OCI-LY7 (cell line): ENCODE data around the gene ARMH1. TPM values are rescaled to one million over a fixed set of nuclear protein-coding genes. Genes with fewer than 3 reads are reported as not detected.
"Not testable (repeated sequence)": the region's sequence is repeated elsewhere in the genome, so short reads cannot be mapped to it uniquely, and the experiment has no call there.

ENCODE experiments used
- BruUV-seq: library from RNA; stranded (reverse); fragments of 400-500 nt; replicated peaks from 2 replicates; lab custom pipeline; 2021; lab: Mats Ljungman, UMichigan
- CTCF ChIA-PET: fragments of 300-600 bp; sonication (Branson Sonifier 250); formaldehyde crosslinking; loops from one replicate; lab custom pipeline; 2022; ENCODE audit warnings: antibody characterized with exemption; ENCODE audit not compliant: unreplicated experiment; lab: Charles Lee
- POLR2A ChIA-PET: fragments of 300-600 bp; sonication (Branson Sonifier 250); formaldehyde crosslinking; loops from one replicate; lab custom pipeline; 2022; ENCODE audit warnings: antibody characterized with exemption; lab: Charles Lee
- DNase-seq: peaks from one replicate; pipeline ENCODE4 v3.0.0-alpha.2; 2015; ENCODE audit warnings: low spot score
- H2AFZ ChIP-seq: fragments of 200-600 bp; sonication (generic), shearing (Covaris generic); 2 replicates; pipeline ENCODE4 v1.6.1; 2014; ENCODE audit warnings: mild to moderate bottlenecking, antibody characterized with exemption, low read length, moderate library complexity
- H3K27ac ChIP-seq: fragments of 200-600 bp; sonication (generic); 2 replicates; pipeline ENCODE4 v1.5.1; 2014; ENCODE audit warnings: mixed run types, low read depth, mild to moderate bottlenecking, moderate library complexity, low read length, inconsistent platforms; ENCODE audit not compliant: poor library complexity, severe bottlenecking
- H3K36me3 ChIP-seq: fragments of 200-600 bp; sonication (generic); 2 replicates; pipeline ENCODE4 v1.6.1; 2014; ENCODE audit warnings: mild to moderate bottlenecking, antibody characterized with exemption, low read length, moderate library complexity, mixed read lengths; ENCODE audit not compliant: insufficient read depth
- H3K4me1 ChIP-seq: fragments of 200-600 bp; sonication (generic); 2 replicates; pipeline ENCODE4 v1.5.1; 2014; ENCODE audit warnings: mild to moderate bottlenecking, low read length; ENCODE audit not compliant: insufficient read depth, poor library complexity, severe bottlenecking
- H3K4me2 ChIP-seq: fragments of 200-600 bp; sonication (generic); 2 replicates; pipeline ENCODE4 v1.6.1; 2014; ENCODE audit warnings: mild to moderate bottlenecking, low read length
- H3K4me3 ChIP-seq: fragments of 200-600 bp; sonication (generic); 2 replicates; pipeline ENCODE4 v1.5.1; 2014; ENCODE audit warnings: mild to moderate bottlenecking, low read depth, low read length; ENCODE audit not compliant: poor library complexity, severe bottlenecking
- H3K79me2 ChIP-seq: fragments of 200-600 bp; sonication (generic); 2 replicates; pipeline ENCODE4 v1.6.1; 2016; ENCODE audit warnings: low read depth, mild to moderate bottlenecking, low read length, moderate library complexity, mixed read lengths; ENCODE audit not compliant: insufficient read depth
- H3K9me2 ChIP-seq: fragments of 200-600 bp; sonication (generic); 2 replicates; pipeline ENCODE4 v1.6.1; 2016; ENCODE audit warnings: mild to moderate bottlenecking, low read length, mixed read lengths; ENCODE audit not compliant: insufficient read depth
- H3K9me3 ChIP-seq: fragments of 200-600 bp; sonication (generic); 2 replicates; pipeline ENCODE4 v1.6.1; 2014; ENCODE audit warnings: mild to moderate bottlenecking, mixed run types, low read length, mixed read lengths
- H4K20me1 ChIP-seq: fragments of 200-600 bp; sonication (generic); 2 replicates; pipeline ENCODE4 v1.6.1; 2014; ENCODE audit warnings: mild to moderate bottlenecking, antibody characterized with exemption, low read length, moderate library complexity, mixed read lengths; ENCODE audit not compliant: insufficient read depth
- EZH2phosphoT487 ChIP-seq: fragments of 200-600 bp; sonication (generic); IDR thresholded peaks from 2 replicates; pipeline ENCODE4 v1.6.1; 2018; ENCODE audit warnings: low read depth, borderline replicate concordance, mild to moderate bottlenecking, mixed run types, antibody characterized with exemption, low read length, moderate library complexity, mixed read lengths
- intact Hi-C: fragments of 100-400 bp; cut with micrococcal nuclease; formaldehyde crosslinking; loops from one replicate; pipeline ENCODE4 v1.10.0; 2022; ENCODE audit not compliant: unreplicated experiment
- total RNA-seq, 2 experiments: library from RNA; depleted of rRNA in 1 of 2; stranded (reverse); fragments of >200 nt in 1 of 2; shearing (Covaris generic) in 1 of 2; gene quantifications; 2 replicates each; pipeline ENCODE4 v1.2.3, GENCODE V29; 2014 to 2022
- TF ChIP-seq, protein P1 (sequence below): fragments of 200-600 bp; sonication (generic); conservative IDR thresholded peaks from 2 replicates; pipeline ENCODE4 v1.5.1; 2014; ENCODE audit warnings: mild to moderate bottlenecking, antibody characterized with exemption, low read length, moderate library complexity, mixed read lengths

Gene ARMH1
- total RNA-seq, 2 experiments from 2014 or later = 7.8 to 8.9 TPM

DNA sequence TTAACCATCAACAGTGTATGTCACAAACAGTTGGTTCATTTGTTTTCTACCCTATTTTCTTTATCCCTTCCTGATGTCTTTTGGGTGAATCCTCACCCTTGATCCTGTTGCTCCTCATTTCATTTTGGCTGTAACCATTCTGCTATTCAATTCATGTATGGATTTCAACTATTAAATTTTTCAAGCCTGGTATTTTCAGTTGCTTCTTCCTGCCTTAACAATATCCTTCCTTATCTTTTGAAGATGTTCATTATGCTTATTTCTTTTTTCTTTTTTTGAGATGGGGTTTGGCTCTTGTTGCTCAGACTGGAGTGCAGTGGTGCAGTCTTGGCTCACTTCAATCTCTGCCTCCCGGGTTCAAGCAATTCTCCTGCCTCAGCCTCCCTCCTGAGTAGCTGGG, 59.3 kb downstream of the ARMH1 start:
- DNase-seq = no peak
- POLR2A ChIA-PET = interaction anchor here (1.2 to 9.1 kb wide), 7 partner anchors 12 to 85 kb away, joined by 3 to 147 read pairs (median 33); partner anchors contain the start of gene RPS8
- CTCF ChIA-PET = no interaction called here
- no peaks in the 10 kb centered on the region for H3K9me3 ChIP-seq
- peaks cover 45% of the 10 kb centered on the region for H3K4me1 ChIP-seq
- no peaks in the 10 kb centered on the region for H4K20me1 ChIP-seq
- intact Hi-C loops = loop anchor here (10.0 kb wide), 1 partner anchor 761 kb away; the partner anchor contains the start of gene TESK2
- BruUV-seq = no TSS peak
- no peak overlapping the region for H3K4me3 ChIP-seq
- TF ChIP-seq, protein P1, sequence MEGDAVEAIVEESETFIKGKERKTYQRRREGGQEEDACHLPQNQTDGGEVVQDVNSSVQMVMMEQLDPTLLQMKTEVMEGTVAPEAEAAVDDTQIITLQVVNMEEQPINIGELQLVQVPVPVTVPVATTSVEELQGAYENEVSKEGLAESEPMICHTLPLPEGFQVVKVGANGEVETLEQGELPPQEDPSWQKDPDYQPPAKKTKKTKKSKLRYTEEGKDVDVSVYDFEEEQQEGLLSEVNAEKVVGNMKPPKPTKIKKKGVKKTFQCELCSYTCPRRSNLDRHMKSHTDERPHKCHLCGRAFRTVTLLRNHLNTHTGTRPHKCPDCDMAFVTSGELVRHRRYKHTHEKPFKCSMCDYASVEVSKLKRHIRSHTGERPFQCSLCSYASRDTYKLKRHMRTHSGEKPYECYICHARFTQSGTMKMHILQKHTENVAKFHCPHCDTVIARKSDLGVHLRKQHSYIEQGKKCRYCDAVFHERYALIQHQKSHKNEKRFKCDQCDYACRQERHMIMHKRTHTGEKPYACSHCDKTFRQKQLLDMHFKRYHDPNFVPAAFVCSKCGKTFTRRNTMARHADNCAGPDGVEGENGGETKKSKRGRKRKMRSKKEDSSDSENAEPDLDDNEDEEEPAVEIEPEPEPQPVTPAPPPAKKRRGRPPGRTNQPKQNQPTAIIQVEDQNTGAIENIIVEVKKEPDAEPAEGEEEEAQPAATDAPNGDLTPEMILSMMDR = no peak
- TF ChIP-seq EZH2phosphoT487 = no peak
- no peak overlapping the region for H3K27ac ChIP-seq
- H3K4me2 ChIP-seq = no peak overlapping the region
- no peaks in the 10 kb centered on the region for H3K9me2 ChIP-seq
- H3K79me2 ChIP-seq = no peaks in the 10 kb centered on the region
- H3K36me3 ChIP-seq = no peaks in the 10 kb centered on the region
- peak overlapping the region; percentile 81 for H2AFZ ChIP-seq

DNA sequence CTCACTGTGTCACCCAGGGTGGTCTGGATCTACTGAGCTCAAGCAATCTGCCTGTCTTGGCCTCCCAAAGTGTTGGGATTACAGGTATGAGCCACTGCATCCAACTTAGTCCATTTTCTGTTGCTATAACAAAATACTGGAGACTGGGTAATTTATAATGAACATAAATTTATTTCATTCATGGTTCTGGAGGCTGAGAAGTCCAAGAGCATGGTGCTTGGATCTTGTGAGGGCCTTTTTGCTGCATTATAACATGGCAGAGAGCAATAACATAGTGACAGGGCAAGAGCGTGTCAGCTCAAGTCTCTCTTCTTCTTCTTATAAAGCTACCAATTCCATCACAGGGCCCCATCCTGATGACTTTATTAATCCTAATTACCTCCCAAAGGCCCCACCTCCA, 61.5 kb downstream of the ARMH1 start:
- POLR2A ChIA-PET = interaction anchor here (0.7 to 2.0 kb wide), 3 partner anchors 14 to 283 kb away, joined by 3 to 11 read pairs (median 3); no protein-coding TSS in a partner anchor
- H3K4me2 ChIP-seq = no peak overlapping the region
- H3K79me2 ChIP-seq = peaks cover 13% of the 10 kb centered on the region
- H4K20me1 ChIP-seq = 0 out of 2 replicates have a peak, but pooled peaks cover 5% of the 10 kb centered on the region
- H3K9me2 ChIP-seq = no peaks in the 10 kb centered on the region
- H3K36me3 ChIP-seq = peaks cover 11% of the 10 kb centered on the region
- no peaks in the 10 kb centered on the region for H3K9me3 ChIP-seq
- intact Hi-C loops = loop anchor here (10.0 kb wide), 1 partner anchor 759 kb away; the partner anchor contains the start of gene TESK2
- H3K27ac ChIP-seq = no peak overlapping the region
- BruUV-seq = no TSS peak
- CTCF ChIA-PET = no interaction called here
- no peak overlapping the region for H3K4me3 ChIP-seq
- peaks cover 37% of the 10 kb centered on the region for H3K4me1 ChIP-seq
- TF ChIP-seq, protein P1 = no peak
- TF ChIP-seq EZH2phosphoT487 = no peak
- no peak overlapping the region for H2AFZ ChIP-seq
- no peak for DNase-seq

DNA sequence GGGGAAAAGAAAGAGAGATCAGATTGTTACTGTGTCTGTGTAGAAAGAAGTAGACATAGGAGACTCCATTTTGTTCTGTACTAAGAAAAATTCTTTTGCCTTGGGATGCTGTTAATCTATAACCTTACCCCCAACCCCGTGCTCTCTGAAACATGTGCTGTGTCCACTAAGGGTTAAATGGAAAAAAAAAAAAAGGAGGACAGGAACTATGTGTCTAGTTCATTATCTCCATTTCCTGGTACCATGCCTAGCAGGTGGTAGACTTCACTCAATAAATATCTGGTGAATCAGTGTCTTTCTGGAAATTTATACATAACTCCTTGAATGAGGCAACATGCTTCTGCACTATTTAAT, 64.4 kb downstream of the ARMH1 start:
- H3K4me2 ChIP-seq = peak overlapping the region; percentile 95
- peaks cover 40% of the 10 kb centered on the region for H3K79me2 ChIP-seq
- intact Hi-C loops = loop anchor here (2.0 to 10.0 kb wide), 2 partner anchors 36 to 756 kb away; partner anchors contain the start of genes RPS8 and TESK2
- H3K9me2 ChIP-seq, CTCF ChIA-PET, H4K20me1 ChIP-seq, DNase-seq, H3K9me3 ChIP-seq: not testable (repeated sequence)
- H3K36me3 ChIP-seq = peaks cover 40% of the 10 kb centered on the region
- H2AFZ ChIP-seq = peak overlapping the region; percentile 61; the same call in 1 of the 2 replicates
- H3K4me3 ChIP-seq = peak overlapping the region; percentile 98
- BruUV-seq = TSS peak; percentile 100
- H3K4me1 ChIP-seq = peaks cover 28% of the 10 kb centered on the region
- POLR2A ChIA-PET = interaction anchor here (0.7 kb wide), 2 partner anchors 45 to 1830 kb away, joined by 3 read pairs; no protein-coding TSS in a partner anchor
- peak overlapping the region; percentile 81 for H3K27ac ChIP-seq
